ENCODE measurements around the gene AMACR. TPM values are rescaled to one million over a fixed set of nuclear protein-coding genes. Genes with fewer than 3 reads are reported as not detected.

Gene AMACR
- 10.2 and 14.5 TPM in 2 replicates for total RNA-seq

DNA sequence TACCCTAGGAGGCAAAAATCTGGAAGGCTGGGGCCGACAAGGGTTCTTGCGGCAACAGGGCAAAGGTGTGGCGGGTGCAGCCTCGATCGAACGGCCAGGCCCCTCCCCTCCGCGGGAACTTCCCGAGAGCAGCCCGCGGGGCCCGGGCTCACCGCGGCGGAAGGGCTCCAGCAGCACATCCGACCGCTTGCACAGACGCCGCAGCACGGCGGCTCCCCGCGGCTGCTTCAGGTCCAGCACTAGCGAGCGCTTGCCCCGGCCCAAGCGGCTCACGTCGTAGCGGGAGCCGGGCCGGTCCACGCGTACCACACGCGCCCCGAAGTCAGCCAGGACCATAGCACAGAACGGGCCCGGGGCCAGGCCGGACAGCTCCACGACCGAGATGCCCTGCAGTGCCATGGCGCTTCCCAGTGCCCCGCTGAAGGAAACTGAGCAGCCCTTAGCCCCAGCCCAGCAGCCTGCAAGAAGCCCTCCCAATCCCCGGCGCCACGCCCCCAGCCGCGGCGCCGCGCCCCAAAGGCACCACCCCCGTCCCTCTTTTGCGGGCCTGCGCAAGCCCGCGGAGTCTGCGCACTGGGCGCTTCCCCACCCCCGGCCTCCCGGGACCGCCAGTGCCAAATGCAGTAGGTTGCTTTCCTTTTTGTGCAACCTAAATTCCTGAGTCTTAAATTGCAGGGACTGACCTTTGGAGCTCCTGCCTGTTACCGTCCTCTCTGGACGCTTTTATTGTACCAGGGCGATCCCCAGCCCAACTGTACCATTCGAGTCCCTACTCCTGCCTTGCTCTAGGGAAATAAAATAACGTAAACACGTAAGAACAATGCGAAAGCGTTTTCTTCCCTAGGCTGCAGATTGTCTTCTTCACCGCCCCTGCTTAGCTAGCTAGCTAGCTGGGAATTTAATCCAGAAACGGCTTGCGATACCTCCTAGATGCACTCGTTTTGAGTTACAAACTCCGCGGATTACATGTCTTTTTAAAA, at the start of gene AMACR:
Gene AMACR, minus strand, starts transcription at position 430 of the 980 bp plus-strand sequence. Its CDS starts 31 bp downstream, at position 399.

DNA sequence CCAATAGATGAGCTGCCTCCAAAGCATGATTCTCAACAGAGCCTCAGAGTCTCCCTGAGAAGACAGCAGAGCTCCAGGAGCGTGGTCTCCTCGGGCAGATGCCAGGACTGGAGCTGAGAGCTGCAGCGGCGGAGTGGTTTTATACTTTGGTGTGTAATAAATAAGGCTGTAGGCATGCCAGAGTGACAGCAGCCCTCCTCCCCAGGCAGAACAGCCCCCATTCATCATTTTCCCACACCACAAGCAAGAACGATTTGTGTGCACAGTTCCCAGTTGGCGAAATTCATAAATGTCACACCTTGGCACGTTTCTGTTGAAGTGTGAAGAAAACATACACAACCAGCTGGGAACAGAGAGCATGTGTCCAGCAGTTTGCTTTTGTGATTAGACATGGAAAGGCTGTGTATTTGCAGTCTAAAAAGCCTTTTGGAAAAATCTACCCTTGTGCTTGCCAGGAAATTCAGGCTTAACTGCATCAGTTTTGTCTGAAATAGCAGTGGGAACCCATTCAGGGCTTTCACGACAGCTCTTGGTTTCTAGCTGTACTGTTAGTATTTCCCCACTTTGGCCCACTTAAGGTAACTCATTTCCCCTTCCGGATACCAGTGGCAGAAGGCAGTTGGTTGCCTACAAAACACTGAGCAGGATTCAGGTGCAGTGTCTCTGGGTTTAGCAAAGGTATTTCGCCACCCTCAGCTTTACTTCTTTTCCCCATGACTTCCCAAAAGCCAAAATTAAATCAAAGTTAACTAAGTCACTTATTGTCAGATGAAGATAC, 35.4 kb upstream of the AMACR start, which contains the start of gene C1QTNF3:
Gene C1QTNF3, minus strand, starts transcription at position 115 of the 778 bp plus-strand sequence. Its CDS starts 88 bp downstream, at position 27.

DNA sequence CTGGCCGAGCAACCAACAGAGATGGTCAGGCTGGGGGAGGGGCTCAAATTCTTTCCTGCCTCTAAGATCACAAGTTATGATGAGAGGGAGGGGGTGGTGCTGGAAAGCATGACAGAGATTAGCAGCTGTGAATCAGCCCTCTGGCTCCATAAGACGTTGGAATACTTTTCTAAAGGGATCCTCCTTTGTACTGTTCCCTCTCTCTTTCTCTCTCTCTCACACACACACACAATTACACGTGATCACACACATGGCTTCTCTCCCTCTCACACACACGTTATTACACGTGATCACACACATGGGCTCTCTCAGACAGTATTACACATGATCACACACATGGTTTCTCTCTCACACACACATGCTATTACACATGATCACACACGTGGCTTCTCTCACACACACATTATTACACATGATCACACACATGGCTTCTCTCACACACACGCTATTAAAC, 23.2 kb downstream of the AMACR start, which contains the start of gene SLC45A2:
Gene SLC45A2, minus strand, starts transcription at position 23 of the 454 bp plus-strand sequence. CDS start 110 bp downstream, outside the sequence.

DNA sequence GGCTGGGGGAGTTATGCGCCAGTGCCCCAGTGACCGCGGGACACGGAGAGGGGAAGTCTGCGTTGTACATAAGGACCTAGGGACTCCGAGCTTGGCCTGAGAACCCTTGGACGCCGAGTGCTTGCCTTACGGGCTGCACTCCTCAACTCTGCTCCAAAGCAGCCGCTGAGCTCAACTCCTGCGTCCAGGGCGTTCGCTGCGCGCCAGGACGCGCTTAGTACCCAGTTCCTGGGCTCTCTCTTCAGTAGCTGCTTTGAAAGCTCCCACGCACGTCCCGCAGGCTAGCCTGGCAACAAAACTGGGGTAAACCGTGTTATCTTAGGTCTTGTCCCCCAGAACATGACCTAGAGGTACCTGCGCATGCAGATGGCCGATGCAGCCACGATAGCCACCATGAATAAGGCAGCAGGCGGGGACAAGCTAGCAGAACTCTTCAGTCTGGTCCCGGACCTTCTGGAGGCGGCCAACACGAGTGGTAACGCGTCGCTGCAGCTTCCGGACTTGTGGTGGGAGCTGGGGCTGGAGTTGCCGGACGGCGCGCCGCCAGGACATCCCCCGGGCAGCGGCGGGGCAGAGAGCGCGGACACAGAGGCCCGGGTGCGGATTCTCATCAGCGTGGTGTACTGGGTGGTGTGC, 71.4 kb downstream of the AMACR start, which contains the start of gene RXFP3:
Gene RXFP3, plus strand, starts transcription at position 6 of the 636 bp plus-strand sequence. Its CDS starts 355 bp downstream, at position 361.

Other genes with a start within 250 kb of the AMACR start
- gene ADAMTS12, start 116.1 kb downstream of the AMACR start, total RNA-seq: 0.16 and 0.84 TPM in 2 replicates
- gene RXFP3, start 71.7 kb downstream of the AMACR start, total RNA-seq: not detected in 2 replicates
- gene SLC45A2, start 23.4 kb downstream of the AMACR start, total RNA-seq: not detected in 2 replicates
- gene C1QTNF3, start 35.2 kb upstream of the AMACR start, total RNA-seq: 0.16 TPM in 1 of 2 replicates, not detected in the other